ENCODE results near the gene FRY.

Gene FRY

DNA sequence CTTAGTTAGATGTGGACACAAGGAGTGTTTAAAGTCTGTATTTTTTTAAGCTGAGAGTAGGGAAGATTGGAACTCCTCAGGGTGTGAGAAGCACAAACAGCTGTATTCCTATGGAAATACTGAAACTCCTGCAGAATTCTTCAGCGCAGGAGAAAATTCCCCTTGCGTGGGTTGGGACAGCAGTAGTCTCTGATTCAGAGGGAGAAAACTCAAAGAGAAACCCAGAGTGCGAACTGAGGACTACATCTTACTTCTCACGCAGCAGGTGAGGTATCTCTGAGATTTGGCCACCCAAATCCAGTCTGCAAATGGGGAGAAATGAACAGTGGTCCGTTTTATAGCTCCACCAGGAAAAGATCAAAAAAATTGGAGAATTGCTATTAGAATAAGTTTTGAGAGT lies 60.9 kb downstream of the FRY start:
- TF ChIP-seq, protein P1, sequence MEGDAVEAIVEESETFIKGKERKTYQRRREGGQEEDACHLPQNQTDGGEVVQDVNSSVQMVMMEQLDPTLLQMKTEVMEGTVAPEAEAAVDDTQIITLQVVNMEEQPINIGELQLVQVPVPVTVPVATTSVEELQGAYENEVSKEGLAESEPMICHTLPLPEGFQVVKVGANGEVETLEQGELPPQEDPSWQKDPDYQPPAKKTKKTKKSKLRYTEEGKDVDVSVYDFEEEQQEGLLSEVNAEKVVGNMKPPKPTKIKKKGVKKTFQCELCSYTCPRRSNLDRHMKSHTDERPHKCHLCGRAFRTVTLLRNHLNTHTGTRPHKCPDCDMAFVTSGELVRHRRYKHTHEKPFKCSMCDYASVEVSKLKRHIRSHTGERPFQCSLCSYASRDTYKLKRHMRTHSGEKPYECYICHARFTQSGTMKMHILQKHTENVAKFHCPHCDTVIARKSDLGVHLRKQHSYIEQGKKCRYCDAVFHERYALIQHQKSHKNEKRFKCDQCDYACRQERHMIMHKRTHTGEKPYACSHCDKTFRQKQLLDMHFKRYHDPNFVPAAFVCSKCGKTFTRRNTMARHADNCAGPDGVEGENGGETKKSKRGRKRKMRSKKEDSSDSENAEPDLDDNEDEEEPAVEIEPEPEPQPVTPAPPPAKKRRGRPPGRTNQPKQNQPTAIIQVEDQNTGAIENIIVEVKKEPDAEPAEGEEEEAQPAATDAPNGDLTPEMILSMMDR (IDR thresholded peaks at IDR 0.05; ENCODE audit: low read depth, low read length, missing control alignments) = no peak
- in situ Hi-C loops (cut with HindIII; ENCODE audit: low sequenced_read_pairs) = no loop called here

DNA sequence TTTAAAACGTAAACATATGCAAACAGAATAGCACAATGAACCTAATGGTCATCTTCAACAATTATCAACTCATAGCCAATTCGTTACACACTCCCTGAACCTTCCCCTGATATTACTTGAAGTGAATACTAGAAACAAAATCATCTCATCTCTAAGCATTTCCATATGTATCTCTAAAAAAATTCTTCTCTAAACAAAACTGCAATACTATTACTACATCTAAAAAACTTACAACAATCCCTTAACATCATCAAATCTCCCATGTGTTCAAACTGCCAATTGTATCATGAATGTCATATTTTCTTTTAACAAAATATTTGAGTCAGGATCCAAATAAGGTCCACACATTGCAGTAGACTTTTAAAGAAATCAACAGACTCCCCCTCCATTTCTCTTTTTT lies 61.4 kb downstream of the FRY start:
- in situ Hi-C loops (cut with HindIII; ENCODE audit: low sequenced_read_pairs) = no loop called here
- H3K4me3 ChIP-seq (ENCODE audit: low read depth, low read length) = no peak overlapping the region
- TF ChIP-seq, protein P1 (IDR thresholded peaks at IDR 0.05; ENCODE audit: low read depth, low read length, missing control alignments) = no peak
- DNase-seq (ENCODE audit: low read depth) = no peak

More for the DNA sequence above, 60.9 kb downstream of the FRY start:
- DNase-seq (ENCODE audit: low read depth) = no peak
- H3K4me3 ChIP-seq (ENCODE audit: low read depth, low read length) = no peak overlapping the region

GRCh38 chr13:32098272-32098671 lies 66.7 kb downstream of the FRY start:
- H3K4me3 ChIP-seq (ENCODE audit: low read depth, low read length) = no peak overlapping the region
- TF ChIP-seq, protein P1 (IDR thresholded peaks at IDR 0.05; ENCODE audit: low read depth, low read length, missing control alignments) = no peak
- DNase-seq (ENCODE audit: low read depth) = no peak
- in situ Hi-C loops (cut with HindIII; ENCODE audit: low sequenced_read_pairs) = no loop called here

GRCh38 chr13:32105653-32106313 lies 74.2 kb downstream of the FRY start:
- TF ChIP-seq, protein P1 (IDR thresholded peaks at IDR 0.05; ENCODE audit: low read depth, low read length, missing control alignments) = no peak
- no peak overlapping the region for H3K4me3 ChIP-seq (ENCODE audit: low read depth, low read length)
- DNase-seq (ENCODE audit: low read depth) = no peak
- in situ Hi-C loops (cut with HindIII; ENCODE audit: low sequenced_read_pairs) = no loop called here

- H3K4me3 ChIP-seq (ENCODE audit: low read depth, low read length) = no peak overlapping the region
- TF ChIP-seq, protein P1 (IDR thresholded peaks at IDR 0.05; ENCODE audit: low read depth, low read length, missing control alignments) = no peak
- in situ Hi-C loops (cut with HindIII; ENCODE audit: low sequenced_read_pairs) = no loop called here
- DNase-seq (ENCODE audit: low read depth) = no peak
Observed at GRCh38 chr13:32107474-32107873, 75.9 kb downstream of the FRY start.

- H3K4me3 ChIP-seq (ENCODE audit: low read depth, low read length) = no peak overlapping the region
- no peak for DNase-seq (ENCODE audit: low read depth)
- TF ChIP-seq, protein P1 (IDR thresholded peaks at IDR 0.05; ENCODE audit: low read depth, low read length, missing control alignments) = no peak
- in situ Hi-C loops (cut with HindIII; ENCODE audit: low sequenced_read_pairs) = no loop called here
Observed at GRCh38 chr13:32107973-32108372, 76.4 kb downstream of the FRY start.

Measured in astrocyte of the cerebellum (primary cell).